ENCODE measurements around the gene CCNYL1. TPM values are rescaled to one million over a fixed set of nuclear protein-coding genes. Genes with fewer than 3 reads are reported as not detected.

CCNYL1 gene
- total RNA-seq, 2 donors from 2014 or later, result 6.2 to 10.2 TPM

DNA sequence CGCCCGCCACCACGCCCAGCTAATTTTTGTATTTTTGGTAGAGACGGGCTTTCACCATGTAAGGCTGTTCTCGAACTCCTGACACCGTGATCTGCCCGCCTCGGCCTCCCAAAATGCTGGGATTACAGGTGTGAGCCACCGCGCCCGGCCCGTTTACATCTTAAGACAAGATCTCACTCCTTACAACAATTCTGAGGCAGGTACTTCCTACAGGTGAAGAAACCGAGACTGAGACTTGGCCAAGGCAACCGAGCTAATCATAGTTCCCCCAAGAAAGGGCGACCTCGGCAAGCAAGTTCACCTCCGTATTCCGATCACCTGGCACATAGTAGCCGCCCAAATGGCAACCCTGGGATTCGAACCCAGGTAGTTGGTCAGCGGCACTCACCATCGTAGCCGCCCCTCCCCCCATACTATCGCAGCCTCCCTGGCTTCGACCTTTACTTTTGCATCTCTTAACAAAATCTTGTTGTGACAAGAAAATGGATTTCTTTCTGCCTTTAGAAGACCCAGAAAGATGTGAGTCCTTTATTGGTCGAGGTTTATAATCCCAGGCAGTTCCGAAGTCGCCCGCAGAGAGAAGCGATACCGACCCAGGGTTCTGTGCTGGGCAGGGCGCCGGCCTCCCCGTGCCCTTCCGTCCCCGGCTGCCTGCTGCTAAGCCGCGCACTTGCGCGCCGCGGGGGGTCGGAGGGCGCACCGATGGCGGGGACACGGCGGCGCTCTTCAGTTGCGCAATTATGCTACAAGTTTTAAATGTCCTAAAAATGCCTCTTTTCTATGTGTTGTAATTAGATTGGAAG lies 59.4 kb downstream of the CCNYL1 start:
- DNase-seq (ENCODE audit: low spot score), result no peak
- H3K4me3 ChIP-seq, result peak overlapping the region; percentile 71 to 90

DNA sequence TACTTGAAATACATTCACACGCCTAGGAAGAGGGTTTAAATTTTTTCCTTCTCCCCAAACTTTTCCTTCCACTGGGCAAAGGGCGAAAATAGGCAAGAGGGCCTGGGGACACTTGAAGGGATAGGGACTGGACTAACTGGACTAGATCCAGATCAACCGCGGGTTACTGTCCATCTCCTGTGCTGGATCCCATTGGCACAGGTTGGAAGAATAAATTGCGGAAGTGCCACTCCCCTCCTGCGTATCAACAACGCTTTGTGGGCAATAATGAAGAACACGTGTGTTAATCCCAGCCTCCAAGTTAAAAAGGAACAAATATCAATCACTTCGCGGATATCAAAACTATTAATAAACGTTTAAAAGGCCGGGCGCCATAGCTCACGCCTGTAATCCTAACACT lies 60.0 kb downstream of the CCNYL1 start:
- H3K36me3 ChIP-seq, result peaks cover 8% of the 10 kb centered on the region
- H3K4me3 ChIP-seq, result peak overlapping the region in 1 of 2 donors; percentile 90
- peaks cover 0 to 24% of the 10 kb centered on the region in 2 donors for H3K4me1 ChIP-seq
- TF ChIP-seq CTCF (IDR thresholded peaks at IDR 0.05), result no peak
- DNase-seq (ENCODE audit: low spot score), result no peak
- no peaks in the 10 kb centered on the region for H3K27me3 ChIP-seq
- peak overlapping the region in 1 of 2 donors; percentile 87 for H3K27ac ChIP-seq
- no peaks in the 10 kb centered on the region for H3K9me3 ChIP-seq

More for the DNA sequence above, 59.4 kb downstream of the CCNYL1 start:
- H3K36me3 ChIP-seq, result peaks cover 8% of the 10 kb centered on the region
- TF ChIP-seq CTCF (IDR thresholded peaks at IDR 0.05), result no peak
- peaks cover 0 to 24% of the 10 kb centered on the region in 2 donors for H3K4me1 ChIP-seq
- H3K9me3 ChIP-seq, result no peaks in the 10 kb centered on the region
- H3K27ac ChIP-seq, result peak overlapping the region; percentile 16 to 87
- H3K27me3 ChIP-seq, result no peaks in the 10 kb centered on the region

GRCh38 chr2:207772081-207772843 lies 60.8 kb downstream of the CCNYL1 start:
- peaks cover 0 to 20% of the 10 kb centered on the region in 2 donors for H3K4me1 ChIP-seq
- no peaks in the 10 kb centered on the region for H3K27me3 ChIP-seq
- no peak overlapping the region for H3K27ac ChIP-seq
- TF ChIP-seq CTCF (IDR thresholded peaks at IDR 0.05), result no peak
- H3K36me3 ChIP-seq, result peaks cover 6% of the 10 kb centered on the region
- no peak for DNase-seq (ENCODE audit: low spot score)
- H3K4me3 ChIP-seq, result no peak overlapping the region
- H3K9me3 ChIP-seq, result no peaks in the 10 kb centered on the region

- no peak for TF ChIP-seq CTCF (IDR thresholded peaks at IDR 0.05)
- no peaks in the 10 kb centered on the region for H3K36me3 ChIP-seq
- H3K4me3 ChIP-seq, result no peak overlapping the region
- DNase-seq (ENCODE audit: low spot score), result no peak
- no peaks in the 10 kb centered on the region for H3K9me3 ChIP-seq
- H3K27me3 ChIP-seq, result no peaks in the 10 kb centered on the region
- H3K4me1 ChIP-seq, result peaks cover 0 to 14% of the 10 kb centered on the region in 2 donors
- H3K27ac ChIP-seq, result no peak overlapping the region
These were observed 61.4 kb downstream of the CCNYL1 start for GRCh38 chr2:207772844-207773205.

DNA sequence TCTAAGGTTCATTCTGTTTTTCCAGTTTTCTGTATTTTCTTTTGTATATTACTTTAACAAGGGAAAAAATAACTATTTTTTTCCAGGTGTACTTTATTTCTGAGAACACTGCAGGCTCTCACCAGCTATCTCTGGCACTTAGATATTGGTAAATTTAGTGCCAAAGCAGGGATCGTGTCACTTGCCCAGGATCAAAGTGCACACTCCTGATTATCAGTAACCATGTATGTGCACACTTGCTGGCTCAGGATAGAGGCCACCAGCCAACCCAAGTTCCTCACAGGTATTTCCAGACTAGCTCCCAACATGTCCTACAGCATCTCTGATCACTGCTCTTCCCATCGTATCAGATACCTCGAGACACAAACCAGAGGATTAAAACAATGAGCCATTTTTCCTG lies 64.0 kb downstream of the CCNYL1 start:
- no peak for TF ChIP-seq CTCF (IDR thresholded peaks at IDR 0.05)
- peak; percentile 30 for DNase-seq (ENCODE audit: low spot score)
- H3K27me3 ChIP-seq, result no peaks in the 10 kb centered on the region
- no peaks in the 10 kb centered on the region for H3K36me3 ChIP-seq
- no peak overlapping the region for H3K27ac ChIP-seq
- no peaks in the 10 kb centered on the region for H3K9me3 ChIP-seq
- H3K4me1 ChIP-seq, result peaks cover 0 to 3% of the 10 kb centered on the region in 2 donors
- no peak overlapping the region for H3K4me3 ChIP-seq

All from right atrium auricular region (tissue), 2 donors.